Measurements from ENCODE around the gene EFCAB11.

- TF ChIP-seq ARNTL (CRISPR knock-in tag; IDR thresholded peaks at IDR 0.05; ENCODE audit: borderline replicate concordance, low read depth): no peak
- TF ChIP-seq ZNF70 (CRISPR knock-in tag; IDR thresholded peaks at IDR 0.05): no peak
- TF ChIP-seq TCF4 (CRISPR knock-in tag; IDR thresholded peaks at IDR 0.05; ENCODE audit: borderline replicate concordance): no peak
- TF ChIP-seq CREB5 (CRISPR knock-in tag; IDR thresholded peaks at IDR 0.05; ENCODE audit: low read depth): no peak
- no peak for TF ChIP-seq BACH2 (CRISPR knock-in tag; IDR thresholded peaks at IDR 0.05; ENCODE audit: borderline replicate concordance)
- no peak for TF ChIP-seq RARB (CRISPR knock-in tag; IDR thresholded peaks at IDR 0.05)
- TF ChIP-seq ISL1 (CRISPR knock-in tag; IDR thresholded peaks at IDR 0.05): no peak
- no peak for TF ChIP-seq ZC3H10 (CRISPR knock-in tag; IDR thresholded peaks at IDR 0.05)
- no peak for TF ChIP-seq ZNF8 (CRISPR knock-in tag; IDR thresholded peaks at IDR 0.05)
- TF ChIP-seq ZFP30 (CRISPR knock-in tag; IDR thresholded peaks at IDR 0.05): no peak
- no peak for TF ChIP-seq CSRNP3 (CRISPR knock-in tag; IDR thresholded peaks at IDR 0.05)
These were observed 151.0 kb downstream of the EFCAB11 start for GRCh38 chr14:89803542-89803941.
